GM21423 (cell line): Measurements from ENCODE around the gene IFIT3.

ENCODE experiments used
- ATAC-seq: cut with Tn5 transposase; IDR thresholded peaks from one replicate; pipeline ENCODE4 v1.9.1; 2021; ENCODE audit warnings: mild to moderate bottlenecking, moderate library complexity; ENCODE audit not compliant: unreplicated experiment

IFIT3 gene

GRCh38 chr10:89332123-89332633 is 4.4 kb downstream of the IFIT3 start:
- ATAC-seq = peak; percentile 43

GRCh38 chr10:89335226-89335625 is 7.4 kb downstream of the IFIT3 start:
- no peak for ATAC-seq

- no peak for ATAC-seq
Measured at GRCh38 chr10:89336241-89336640, 8.4 kb downstream of the IFIT3 start.

GRCh38 chr10:89337484-89337883 is 9.7 kb downstream of the IFIT3 start:
- ATAC-seq = no peak

- no peak for ATAC-seq
Measured at GRCh38 chr10:89338713-89339112, 10.9 kb downstream of the IFIT3 start.

- no peak for ATAC-seq
Measured at GRCh38 chr10:89339875-89340274, 12.1 kb downstream of the IFIT3 start.

- no peak for ATAC-seq
Measured at GRCh38 chr10:89341649-89342048, 13.9 kb downstream of the IFIT3 start.

- ATAC-seq = no peak
Measured at GRCh38 chr10:89342206-89342958, 14.6 kb downstream of the IFIT3 start.

- no peak for ATAC-seq
Measured at GRCh38 chr10:89343089-89343767, 15.4 kb downstream of the IFIT3 start.

- ATAC-seq = no peak
Measured at GRCh38 chr10:89344156-89344555, 16.4 kb downstream of the IFIT3 start.

- ATAC-seq = no peak
Measured at GRCh38 chr10:89345367-89346000, 17.7 kb downstream of the IFIT3 start.

GRCh38 chr10:89346405-89347254 is 18.8 kb downstream of the IFIT3 start:
- ATAC-seq = no peak

- ATAC-seq = no peak
Measured at GRCh38 chr10:89347701-89348457, 20.1 kb downstream of the IFIT3 start.

GRCh38 chr10:89348481-89348880 is 20.7 kb downstream of the IFIT3 start:
- no peak for ATAC-seq

GRCh38 chr10:89348975-89349374 is 21.2 kb downstream of the IFIT3 start:
- ATAC-seq = no peak

- ATAC-seq = peak; percentile 22
Measured at GRCh38 chr10:89350631-89351315, 23.0 kb downstream of the IFIT3 start.

GRCh38 chr10:89351412-89351779 is 23.6 kb downstream of the IFIT3 start:
- peak; percentile 76 for ATAC-seq

- peak; percentile 30 for ATAC-seq
Measured at GRCh38 chr10:89351780-89352597, 24.2 kb downstream of the IFIT3 start.

- ATAC-seq = no peak
Measured at GRCh38 chr10:89352802-89353201, 25.0 kb downstream of the IFIT3 start.
